ENCODE data around the gene GDF15.
"Not testable (repeated sequence)": the region's sequence is repeated elsewhere in the genome, so short reads cannot be mapped to it uniquely, and the experiment has no call there.

GDF15 gene, protein sequence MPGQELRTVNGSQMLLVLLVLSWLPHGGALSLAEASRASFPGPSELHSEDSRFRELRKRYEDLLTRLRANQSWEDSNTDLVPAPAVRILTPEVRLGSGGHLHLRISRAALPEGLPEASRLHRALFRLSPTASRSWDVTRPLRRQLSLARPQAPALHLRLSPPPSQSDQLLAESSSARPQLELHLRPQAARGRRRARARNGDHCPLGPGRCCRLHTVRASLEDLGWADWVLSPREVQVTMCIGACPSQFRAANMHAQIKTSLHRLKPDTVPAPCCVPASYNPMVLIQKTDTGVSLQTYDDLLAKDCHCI

DNA sequence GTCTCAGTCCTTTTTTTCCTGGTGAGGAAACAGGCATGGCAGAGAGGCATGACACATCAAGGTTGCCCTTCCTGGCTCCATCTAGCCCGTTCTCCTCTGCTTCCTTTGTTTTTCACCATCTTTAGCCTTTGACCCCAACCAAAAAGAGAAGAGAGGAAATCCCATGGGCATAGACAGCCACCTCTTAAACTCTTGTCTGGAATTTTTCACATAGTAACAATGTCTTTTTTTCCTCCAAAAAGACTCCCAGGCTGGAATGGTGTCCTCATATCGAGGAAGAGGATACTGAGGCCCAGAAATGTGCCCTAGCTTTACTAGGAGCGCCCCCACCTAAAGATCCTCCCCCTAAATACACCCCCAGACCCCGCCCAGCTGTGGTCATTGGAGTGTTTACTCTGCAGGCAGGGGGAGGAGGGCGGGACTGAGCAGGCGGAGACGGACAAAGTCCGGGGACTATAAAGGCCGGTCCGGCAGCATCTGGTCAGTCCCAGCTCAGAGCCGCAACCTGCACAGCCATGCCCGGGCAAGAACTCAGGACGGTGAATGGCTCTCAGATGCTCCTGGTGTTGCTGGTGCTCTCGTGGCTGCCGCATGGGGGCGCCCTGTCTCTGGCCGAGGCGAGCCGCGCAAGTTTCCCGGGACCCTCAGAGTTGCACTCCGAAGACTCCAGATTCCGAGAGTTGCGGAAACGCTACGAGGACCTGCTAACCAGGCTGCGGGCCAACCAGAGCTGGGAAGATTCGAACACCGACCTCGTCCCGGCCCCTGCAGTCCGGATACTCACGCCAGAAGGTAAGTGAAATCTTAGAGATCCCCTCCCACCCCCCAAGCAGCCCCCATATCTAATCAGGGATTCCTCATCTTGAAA is at the start of gene GDF15:
TSS of gene GDF15 (plus strand) at position 484 of the 868 bp plus-strand sequence. CDS start at position 516, 32 bp downstream.
- DNase-seq (ENCODE audit: low read depth) = peak; percentile 81
- H3K4me3 ChIP-seq (ENCODE audit: low read depth, low read length) = peak within 1 kb of the TSS; percentile 62

- no peak overlapping the region for H3K4me3 ChIP-seq (ENCODE audit: low read depth, low read length)
- no peak for DNase-seq (ENCODE audit: low read depth)
These were observed 47.4 kb upstream of the GDF15 start for GRCh38 chr19:18338541-18338940.

GRCh38 chr19:18339723-18340122 is 46.2 kb upstream of the GDF15 start:
- no peak overlapping the region for H3K4me3 ChIP-seq (ENCODE audit: low read depth, low read length)

GRCh38 chr19:18340190-18340989 is 45.6 kb upstream of the GDF15 start, which contains the start of gene PGPEP1:
Gene PGPEP1 (plus strand): TSS chr19:18340598. CDS start chr19:18340682, 84 bp downstream.
- H3K4me3 ChIP-seq (ENCODE audit: low read depth, low read length) = peak within 1 kb of the TSS; percentile 73
- no peak for DNase-seq (ENCODE audit: low read depth)

More at GRCh38 chr19:18339723-18340122, 46.2 kb upstream of the GDF15 start:
- no peak for DNase-seq (ENCODE audit: low read depth)

- no peak for DNase-seq (ENCODE audit: low read depth)
- peak overlapping the region; percentile 73 for H3K4me3 ChIP-seq (ENCODE audit: low read depth, low read length)
These were observed 44.7 kb upstream of the GDF15 start for GRCh38 chr19:18340990-18341868.

DNA sequence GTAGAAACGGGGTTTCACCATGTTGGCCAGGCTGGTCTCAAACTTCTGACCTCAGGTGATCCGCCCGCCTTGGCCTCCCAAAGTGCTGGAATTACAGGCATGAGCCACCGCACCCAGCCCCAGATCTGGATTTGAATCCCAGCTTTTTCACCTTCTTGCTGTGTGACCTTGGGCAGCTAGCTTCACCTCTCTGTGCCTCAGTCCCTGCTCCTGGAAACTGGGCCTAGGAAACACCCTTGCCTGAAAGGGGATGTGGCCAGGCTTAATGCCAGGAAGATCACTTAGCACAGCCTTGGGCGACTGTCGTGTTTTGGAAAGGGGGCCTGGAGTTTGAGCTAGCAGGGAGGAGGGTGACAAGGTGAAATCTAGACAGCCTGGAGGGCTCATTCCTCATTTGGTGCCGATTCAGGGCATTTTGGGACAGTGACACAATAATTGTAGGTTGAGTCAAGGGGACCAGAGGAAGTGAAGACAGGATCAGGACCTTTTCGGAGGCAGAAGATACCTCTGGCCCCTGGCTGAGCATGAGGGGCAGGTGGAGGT is 43.8 kb upstream of the GDF15 start:
- H3K4me3 ChIP-seq (ENCODE audit: low read depth, low read length) = no peak overlapping the region
- DNase-seq (ENCODE audit: low read depth) = no peak

DNA sequence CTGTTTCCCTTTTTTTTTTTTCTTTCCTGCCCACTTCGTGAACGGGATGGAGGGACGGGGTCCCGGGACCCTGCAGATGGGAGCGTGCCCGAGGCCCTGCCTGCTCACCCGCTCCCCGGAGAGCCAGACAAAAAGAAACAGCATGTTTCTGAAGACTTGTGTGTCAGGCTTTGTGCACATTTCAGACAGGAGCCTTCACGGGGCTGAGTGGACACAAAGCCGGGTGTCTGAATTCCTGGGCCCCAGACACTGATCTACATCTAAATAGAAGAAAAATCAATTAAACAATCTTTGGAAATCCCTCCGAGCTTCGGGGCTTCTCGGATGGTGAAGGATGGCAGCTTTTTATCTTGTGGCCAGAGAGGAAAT is 41.4 kb upstream of the GDF15 start:
- H3K4me3 ChIP-seq (ENCODE audit: low read depth, low read length) = no peak overlapping the region
- no peak for DNase-seq (ENCODE audit: low read depth)

GRCh38 chr19:18345296-18345695 is 40.7 kb upstream of the GDF15 start:
- no peak for DNase-seq (ENCODE audit: low read depth)
- no peak overlapping the region for H3K4me3 ChIP-seq (ENCODE audit: low read depth, low read length)

GRCh38 chr19:18346091-18346490 is 39.9 kb upstream of the GDF15 start:
- H3K4me3 ChIP-seq (ENCODE audit: low read depth, low read length) = no peak overlapping the region
- DNase-seq (ENCODE audit: low read depth) = no peak

GRCh38 chr19:18348171-18348570 is 37.8 kb upstream of the GDF15 start:
- no peak overlapping the region for H3K4me3 ChIP-seq (ENCODE audit: low read depth, low read length)
- no peak for DNase-seq (ENCODE audit: low read depth)

- not testable (repeated sequence) for H3K4me3 ChIP-seq (ENCODE audit: low read depth, low read length); DNase-seq (ENCODE audit: low read depth)
These were observed 37.1 kb upstream of the GDF15 start for GRCh38 chr19:18348818-18349339.

DNA sequence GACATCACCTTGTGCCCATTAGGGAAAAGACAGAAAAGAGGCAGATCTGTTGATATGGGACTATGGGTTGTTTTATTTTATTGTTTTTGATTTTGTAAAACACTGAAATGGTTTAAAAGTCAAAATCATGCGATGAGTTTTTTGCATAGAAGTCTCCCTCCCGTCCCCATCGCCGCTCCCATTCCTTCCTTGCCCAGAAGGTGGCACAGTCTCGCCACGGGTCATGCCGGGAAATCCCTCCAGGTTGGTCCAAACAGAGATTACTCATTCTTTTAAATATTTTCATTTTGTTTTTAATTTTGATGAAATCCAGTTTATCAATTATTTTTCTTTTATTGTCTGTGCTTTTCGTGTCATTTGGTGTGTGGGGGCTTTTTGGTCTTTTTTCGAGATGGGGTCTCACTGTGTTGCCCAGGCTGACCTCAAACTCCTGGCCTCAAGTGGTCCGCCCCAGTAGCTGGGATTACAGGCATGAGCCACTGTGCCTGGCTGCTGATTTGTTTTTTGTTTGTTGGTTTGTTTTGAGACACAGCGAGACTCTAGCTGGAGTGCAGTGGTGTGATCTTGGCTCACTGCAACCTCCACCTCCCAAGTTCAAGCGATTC is 36.3 kb upstream of the GDF15 start:
- no peak overlapping the region for H3K4me3 ChIP-seq (ENCODE audit: low read depth, low read length)
- no peak for DNase-seq (ENCODE audit: low read depth)

DNA sequence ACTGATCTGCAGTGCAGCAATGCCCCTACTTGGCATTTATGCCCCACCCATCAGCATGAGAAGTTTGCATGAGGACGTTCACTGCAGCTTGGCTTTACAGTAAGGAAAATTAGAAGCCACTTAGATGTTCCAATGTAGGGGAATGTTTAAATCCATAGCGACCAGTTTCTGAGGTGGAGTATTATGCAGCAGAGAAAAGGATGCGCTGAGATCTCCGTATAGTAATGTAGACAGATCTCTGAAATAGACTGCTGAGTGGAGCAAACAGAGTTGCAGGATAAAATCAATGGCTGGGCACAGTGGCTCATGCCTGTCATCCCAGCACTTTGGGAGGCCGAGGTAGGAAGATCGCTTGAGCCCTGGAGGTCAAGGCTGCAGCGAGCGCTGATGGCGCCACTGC is 35.5 kb upstream of the GDF15 start:
- no peak for DNase-seq (ENCODE audit: low read depth)
- H3K4me3 ChIP-seq (ENCODE audit: low read depth, low read length) = no peak overlapping the region

GRCh38 chr19:18351544-18351943 is 34.4 kb upstream of the GDF15 start:
- no peak for DNase-seq (ENCODE audit: low read depth)
- H3K4me3 ChIP-seq (ENCODE audit: low read depth, low read length) = no peak overlapping the region

- DNase-seq (ENCODE audit: low read depth) = no peak
- H3K4me3 ChIP-seq (ENCODE audit: low read depth, low read length) = no peak overlapping the region
These were observed 32.5 kb upstream of the GDF15 start for GRCh38 chr19:18353378-18354005.

DNA sequence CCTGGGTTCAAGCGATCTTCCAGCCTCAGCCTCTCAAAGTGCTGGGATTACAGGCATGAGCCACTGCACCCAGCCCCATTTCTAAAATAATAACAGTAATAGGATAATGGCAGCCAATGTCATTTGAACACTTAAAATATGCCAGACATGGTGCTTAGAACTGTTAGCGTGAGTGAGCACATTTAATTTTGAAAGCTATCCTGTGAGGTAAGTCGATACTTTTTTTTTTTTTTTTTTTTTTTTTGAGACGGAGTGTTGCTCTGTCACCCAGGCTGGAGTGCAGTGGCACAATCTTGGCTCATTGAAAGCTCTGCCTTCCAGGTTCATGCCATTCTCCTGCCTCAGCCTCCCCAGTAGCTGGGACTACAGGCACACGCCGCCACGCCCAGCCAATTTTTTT is 31.2 kb upstream of the GDF15 start:
- DNase-seq (ENCODE audit: low read depth) = not testable (repeated sequence)

DNA sequence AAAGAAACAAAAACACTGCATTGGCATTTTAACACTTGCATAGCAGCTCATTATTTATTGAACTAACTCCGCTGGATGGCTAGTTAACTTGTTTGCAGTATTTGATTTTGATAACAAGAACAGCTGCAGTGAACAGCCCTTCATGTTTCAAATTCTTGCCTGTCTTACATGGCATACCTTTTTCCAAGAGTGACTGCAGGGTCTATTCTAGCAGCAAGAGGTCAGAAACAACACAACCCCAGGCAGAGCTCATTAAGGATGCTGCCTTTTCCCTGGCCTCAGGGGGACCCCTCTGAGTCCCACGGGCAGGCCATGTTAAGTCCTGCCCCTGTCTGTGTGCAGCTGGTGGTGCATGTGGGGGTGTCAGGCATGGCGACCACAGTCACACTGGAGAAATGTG is 28.9 kb upstream of the GDF15 start:
- no peak for DNase-seq (ENCODE audit: low read depth)
- H3K4me3 ChIP-seq (ENCODE audit: low read depth, low read length) = no peak overlapping the region

More for the DNA sequence above, 31.2 kb upstream of the GDF15 start:
- not testable (repeated sequence) for H3K4me3 ChIP-seq (ENCODE audit: low read depth, low read length)

DNA sequence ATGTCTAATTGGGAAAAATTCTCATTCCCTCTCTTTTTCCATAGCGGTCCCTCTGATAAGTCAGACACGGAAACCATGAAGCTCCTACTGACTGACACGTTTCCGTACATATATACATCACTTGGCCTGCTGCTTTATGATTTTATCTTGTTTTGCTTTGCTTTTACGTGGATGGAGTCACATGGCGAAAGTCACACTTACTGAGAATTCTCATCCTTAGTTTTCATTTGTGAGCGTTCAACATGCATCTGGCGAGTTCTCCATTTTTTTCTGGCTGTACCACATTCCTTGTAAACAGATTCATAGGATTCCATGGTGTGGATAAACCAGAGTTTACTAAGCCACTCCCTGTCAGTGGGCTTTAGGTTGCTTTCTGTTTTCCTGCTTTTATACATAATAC is 24.3 kb upstream of the GDF15 start:
- no peak overlapping the region for H3K4me3 ChIP-seq (ENCODE audit: low read depth, low read length)
- no peak for DNase-seq (ENCODE audit: low read depth)

Measured in skeletal muscle cell (primary cell).